ENCODE measurements around the gene ZNF697. TPM values are rescaled to one million over a fixed set of nuclear protein-coding genes. Genes with fewer than 3 reads are reported as not detected.

The ZNF697 gene
- total and polyA plus RNA-seq, 4 donors: 2.3 to 22.2 (median 5.0) TPM

- Histone ChIP-seq H3K27me3 (ENCODE audit: control insufficient read depth in 3 of 3, insufficient read depth in 3 of 3, low read length in 2 of 3) (no peaks in the 10 kb centered on the region), H3K4me3 (no peak overlapping the region), H3K27ac (ENCODE audit: low read depth in 1 of 2, low read length in 1 of 2) (no peak overlapping the region), H3K9ac (ENCODE audit: insufficient read depth in 1 of 2, low read length in 2 of 2) (no peak overlapping the region), H3K4me1 (ENCODE audit: control insufficient read depth in 5 of 5, insufficient read depth in 5 of 5, low read length in 5 of 5) (peaks cover 0 to 20% (median 4%) of the 10 kb centered on the region in 5 donors), H3K9me3 (ENCODE audit: control insufficient read depth in 4 of 4, insufficient read depth in 3 of 4, low read length in 3 of 4) (no peaks in the 10 kb centered on the region), H3K36me3 (ENCODE audit: control insufficient read depth in 4 of 4, insufficient read depth in 4 of 4, low read length in 4 of 4) (no peaks in the 10 kb centered on the region)
- no peak for TF ChIP-seq CTCF (IDR thresholded peaks at IDR 0.05; ENCODE audit: control extremely low read depth, extremely low read depth)
- WGBS, 2 donors: 25 to 69% methylated on average over 6 of the region's 6 CpGs
- ATAC-seq (ENCODE audit: insufficient read depth, low FRiP score): peak; percentile 59
- DNase-seq: peak in 2 of 3 donors; percentile 15 to 78
Observed at GRCh38 chr1:119674835-119675289, 26.8 kb upstream of the ZNF697 start.

- no peak for ATAC-seq (ENCODE audit: insufficient read depth, low FRiP score)
- DNase-seq: peak in 1 of 3 donors; percentile 28
Observed at GRCh38 chr1:119674111-119674526, 26.1 kb upstream of the ZNF697 start.

GRCh38 chr1:119673171-119673940, 25.3 kb upstream of the ZNF697 start:
- Histone ChIP-seq H3K4me3 (no peak overlapping the region), H3K4me1 (ENCODE audit: control insufficient read depth in 5 of 5, insufficient read depth in 5 of 5, low read length in 5 of 5) (peaks cover 0 to 20% (median 4%) of the 10 kb centered on the region in 5 donors), H3K9me3 (ENCODE audit: control insufficient read depth in 4 of 4, insufficient read depth in 3 of 4, low read length in 3 of 4) (no peaks in the 10 kb centered on the region), H3K9ac (ENCODE audit: insufficient read depth in 1 of 2, low read length in 2 of 2) (no peak overlapping the region), H3K27ac (ENCODE audit: low read depth in 1 of 2, low read length in 1 of 2) (peak overlapping the region in 1 of 2 donors; percentile 17), H3K27me3 (ENCODE audit: control insufficient read depth in 3 of 3, insufficient read depth in 3 of 3, low read length in 2 of 3) (no peaks in the 10 kb centered on the region), H3K36me3 (ENCODE audit: control insufficient read depth in 4 of 4, insufficient read depth in 4 of 4, low read length in 4 of 4) (no peaks in the 10 kb centered on the region)
- WGBS, 2 donors: 95 to 96% methylated on average over 4 of the region's 4 CpGs
- ATAC-seq (ENCODE audit: insufficient read depth, low FRiP score): no peak
- TF ChIP-seq CTCF (IDR thresholded peaks at IDR 0.05; ENCODE audit: control extremely low read depth, extremely low read depth): no peak
- no peak for DNase-seq

More at GRCh38 chr1:119674111-119674526, 26.1 kb upstream of the ZNF697 start:
- 81 to 85% methylated on average over 4 of the region's 4 CpGs for WGBS, 2 donors
- Histone ChIP-seq H3K4me3 (no peak overlapping the region), H3K9me3 (ENCODE audit: control insufficient read depth in 4 of 4, insufficient read depth in 3 of 4, low read length in 3 of 4) (no peaks in the 10 kb centered on the region), H3K4me1 (ENCODE audit: control insufficient read depth in 5 of 5, insufficient read depth in 5 of 5, low read length in 5 of 5) (peaks cover 0 to 20% (median 4%) of the 10 kb centered on the region in 5 donors), H3K27me3 (ENCODE audit: control insufficient read depth in 3 of 3, insufficient read depth in 3 of 3, low read length in 2 of 3) (no peaks in the 10 kb centered on the region), H3K27ac (ENCODE audit: low read depth in 1 of 2, low read length in 1 of 2) (peak overlapping the region in 1 of 2 donors; percentile 17), H3K9ac (ENCODE audit: insufficient read depth in 1 of 2, low read length in 2 of 2) (peak overlapping the region in 1 of 2 donors; percentile 53), H3K36me3 (ENCODE audit: control insufficient read depth in 4 of 4, insufficient read depth in 4 of 4, low read length in 4 of 4) (no peaks in the 10 kb centered on the region)
- no peak for TF ChIP-seq CTCF (IDR thresholded peaks at IDR 0.05; ENCODE audit: control extremely low read depth, extremely low read depth)

All from lung (tissue), 12 donors.